H4 (cell line): ENCODE results near the gene C16orf96. TPM values are rescaled to one million over a fixed set of nuclear protein-coding genes. Genes with fewer than 3 reads are reported as not detected.

Experiments used
- DNase-seq: peaks from one replicate; pipeline ENCODE4 v3.0.0-alpha.2; 2015; ENCODE audit warnings: low spot score
- total RNA-seq: library from RNA; depleted of rRNA; stranded (reverse); fragments of >200 nt; shearing (Covaris generic); gene quantifications from 2 replicates; pipeline ENCODE4 v1.2.3, GENCODE V29; 2014

Gene C16orf96
- total RNA-seq, 1 experiment from 2014 or later = not detected

- no peak for DNase-seq
Measured at GRCh38 chr16:4525634-4526277, 30.4 kb upstream of the C16orf96 start.

GRCh38 chr16:4529085-4530060, 26.8 kb upstream of the C16orf96 start:
- DNase-seq = peak; percentile 33

GRCh38 chr16:4531811-4532210, 24.3 kb upstream of the C16orf96 start:
- no peak for DNase-seq

DNA sequence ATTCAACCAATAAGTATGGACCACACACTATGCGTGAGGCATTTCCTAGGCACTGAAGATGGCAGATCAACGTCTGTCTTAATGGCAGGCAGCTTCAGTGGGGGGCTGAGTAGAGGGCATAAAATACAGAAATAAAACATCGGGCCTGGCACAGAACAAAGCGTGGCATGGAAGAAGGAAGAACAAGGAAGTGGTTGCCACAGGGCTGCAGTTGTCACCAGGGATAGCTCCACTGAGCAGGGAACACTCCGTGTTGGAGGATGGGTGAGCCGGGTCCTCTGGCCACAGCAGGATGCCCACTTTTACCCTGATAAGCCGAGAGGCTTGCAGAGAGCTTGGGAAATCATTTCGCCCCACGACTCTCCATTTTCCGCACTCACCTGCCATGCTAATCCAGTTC, 23.9 kb upstream of the C16orf96 start:
- no peak for DNase-seq

- no peak for DNase-seq
Measured at GRCh38 chr16:4533490-4533889, 22.6 kb upstream of the C16orf96 start.

GRCh38 chr16:4534151-4534790, 21.9 kb upstream of the C16orf96 start:
- no peak for DNase-seq

GRCh38 chr16:4535627-4536108, 20.5 kb upstream of the C16orf96 start:
- DNase-seq = no peak

DNA sequence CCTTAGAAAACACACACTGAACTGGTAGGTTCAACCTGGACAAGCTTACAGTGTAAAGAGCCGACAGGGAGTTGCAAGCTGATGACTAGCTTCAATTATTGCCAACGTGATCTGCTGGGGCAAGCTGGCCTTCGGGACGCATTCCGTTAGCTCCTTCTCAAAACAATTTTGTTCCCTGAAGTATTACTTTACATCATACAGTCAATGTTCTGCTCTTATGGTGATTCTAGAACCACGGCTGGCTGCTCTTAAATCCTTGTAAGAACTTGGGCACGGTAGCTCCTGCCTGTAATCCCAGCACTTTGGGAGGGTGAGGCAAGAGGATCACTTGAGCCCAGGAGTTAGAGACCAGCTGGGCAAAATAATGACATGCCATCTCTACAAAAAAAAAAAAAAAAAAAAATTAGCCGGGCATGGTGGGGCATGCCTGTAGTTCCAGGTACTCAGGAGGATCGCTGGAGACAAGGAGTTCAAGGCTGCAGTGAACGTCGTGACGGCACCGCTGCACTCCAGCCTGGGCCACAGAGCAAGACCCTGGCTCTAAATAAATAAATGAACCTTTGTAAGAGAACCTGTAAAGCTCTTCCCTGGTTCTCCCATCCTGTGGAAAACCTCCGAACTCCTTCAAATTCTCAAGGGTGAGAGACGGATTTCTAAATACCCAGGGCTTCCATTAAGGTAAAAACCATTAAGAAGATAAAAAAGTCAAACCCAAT, 19.6 kb upstream of the C16orf96 start:
- no peak for DNase-seq

- no peak for DNase-seq
Measured at GRCh38 chr16:4537376-4538343, 18.5 kb upstream of the C16orf96 start.

GRCh38 chr16:4538350-4539235, 17.5 kb upstream of the C16orf96 start, which contains the start of gene CDIP1:
CDIP1 (minus strand) TSS chr16:4538773; CDS start chr16:4514130, 24,643 bp downstream.
- peak; percentile 91 for DNase-seq

DNA sequence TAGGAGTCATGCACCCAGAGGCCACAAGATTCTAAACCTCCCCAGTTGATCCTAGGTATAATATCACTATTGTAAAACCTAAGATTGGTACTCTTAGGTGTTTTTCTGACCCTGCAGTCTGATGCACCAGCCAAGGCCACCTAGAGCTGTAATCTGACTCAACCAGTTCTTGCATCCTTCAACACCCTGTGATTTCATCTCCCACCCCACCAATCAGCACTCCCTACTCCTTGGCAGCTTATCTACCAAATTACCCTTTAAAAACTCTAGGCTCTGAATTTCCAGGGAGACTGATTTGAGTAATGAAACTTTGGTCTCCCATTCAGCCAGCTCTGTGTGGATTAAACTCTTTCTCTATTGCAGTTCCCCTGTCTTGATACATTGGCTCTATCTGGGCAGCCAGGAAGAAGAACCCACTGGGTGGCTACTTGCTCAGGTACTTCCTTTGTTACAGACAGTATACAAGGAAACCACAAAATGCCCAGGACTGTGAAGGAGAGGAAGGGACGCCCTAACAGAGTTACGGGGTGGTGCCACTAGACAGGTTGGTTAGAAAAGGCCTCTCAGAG, 16.3 kb upstream of the C16orf96 start:
- DNase-seq = no peak

- DNase-seq = no peak
Measured at GRCh38 chr16:4544473-4544872, 11.7 kb upstream of the C16orf96 start.

- DNase-seq = no peak
Measured at GRCh38 chr16:4548124-4548523, 8.0 kb upstream of the C16orf96 start.

- DNase-seq = no peak
Measured at GRCh38 chr16:4550591-4550990, 5.5 kb upstream of the C16orf96 start.

DNA sequence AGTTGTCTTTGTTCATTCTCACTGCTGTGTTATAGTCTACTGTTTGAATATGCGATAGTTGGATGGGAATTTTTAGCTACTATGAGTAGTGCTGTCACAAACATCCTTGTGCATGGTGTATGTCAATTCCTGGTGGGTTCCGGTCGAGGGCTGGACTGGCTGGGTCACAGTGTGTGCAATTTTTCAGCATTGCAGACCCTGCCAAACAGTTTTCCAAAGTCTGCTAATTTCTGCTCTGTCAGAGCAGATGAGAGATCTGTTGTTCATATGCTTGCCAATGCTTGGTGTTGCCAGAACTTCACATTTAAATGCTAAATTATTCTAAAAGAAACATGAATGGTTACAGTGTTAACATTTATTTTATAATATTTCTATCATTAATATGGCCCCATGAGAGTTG, 3.6 kb upstream of the C16orf96 start:
- no peak for DNase-seq

GRCh38 chr16:4556580-4556979, 440 bp downstream of the C16orf96 start:
- DNase-seq = no peak

- DNase-seq = no peak
Measured at GRCh38 chr16:4557973-4558372, 1.8 kb downstream of the C16orf96 start.

- DNase-seq = no peak
Measured at GRCh38 chr16:4561596-4561995, 5.5 kb downstream of the C16orf96 start.

- DNase-seq = no peak
Measured at GRCh38 chr16:4564661-4565267, 8.6 kb downstream of the C16orf96 start.
